Activated naive CD4-positive, alpha-beta T cell treated with anti-CD3 and anti-CD28 coated beads, Interleukin-2, amount 50 U/mL, for 24 hours (primary cell): ENCODE data around the gene STBD1.
"Not testable (repeated sequence)": the region's sequence is repeated elsewhere in the genome, so short reads cannot be mapped to it uniquely, and the experiment has no call there.

Experiments used
- H3K27ac Mint-ChIP-seq: one replicate; pipeline ENCODE4 v1.8.0; 2021; ENCODE audit warnings: mild to moderate bottlenecking, mixed read lengths
- H3K27me3 Mint-ChIP-seq: one replicate; pipeline ENCODE4 v1.8.0; 2021; ENCODE audit warnings: mixed read lengths
- H3K36me3 Mint-ChIP-seq: one replicate; pipeline ENCODE4 v1.8.0; 2021; ENCODE audit warnings: mixed read lengths
- H3K4me1 Mint-ChIP-seq: one replicate; pipeline ENCODE4 v1.8.0; 2021; ENCODE audit warnings: mixed read lengths
- H3K4me3 Mint-ChIP-seq: one replicate; pipeline ENCODE4 v1.8.0; 2021; ENCODE audit warnings: mild to moderate bottlenecking, mixed read lengths
- H3K9me3 Mint-ChIP-seq: one replicate; pipeline ENCODE4 v1.8.0; 2021; ENCODE audit warnings: mixed read lengths

The STBD1 gene

DNA sequence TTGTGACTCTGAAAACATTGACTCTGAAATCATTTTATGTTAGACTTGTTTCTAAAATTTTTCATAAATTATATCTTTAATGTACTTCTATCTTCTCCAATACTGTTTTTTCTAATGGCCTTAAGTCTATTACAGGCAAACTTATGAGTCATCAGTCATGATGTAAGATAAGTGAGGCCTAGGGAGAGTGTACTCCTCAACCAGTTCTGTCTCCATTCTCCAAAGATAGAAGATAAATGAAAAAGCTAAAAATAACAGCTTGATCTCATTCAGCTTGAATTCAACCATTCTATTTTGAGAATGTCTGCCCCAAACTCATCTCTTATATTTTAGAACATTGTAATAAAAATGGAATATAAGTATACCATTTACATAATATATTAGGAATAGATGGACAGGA is 34.5 kb downstream of the STBD1 start:
- H3K36me3 Mint-ChIP-seq = no peaks in the 10 kb centered on the region
- no peaks in the 10 kb centered on the region for H3K4me1 Mint-ChIP-seq
- H3K27me3 Mint-ChIP-seq = peaks cover 2% of the 10 kb centered on the region
- peaks cover 5% of the 10 kb centered on the region for H3K9me3 Mint-ChIP-seq
- H3K27ac Mint-ChIP-seq = no peak overlapping the region
- H3K4me3 Mint-ChIP-seq = no peak overlapping the region

DNA sequence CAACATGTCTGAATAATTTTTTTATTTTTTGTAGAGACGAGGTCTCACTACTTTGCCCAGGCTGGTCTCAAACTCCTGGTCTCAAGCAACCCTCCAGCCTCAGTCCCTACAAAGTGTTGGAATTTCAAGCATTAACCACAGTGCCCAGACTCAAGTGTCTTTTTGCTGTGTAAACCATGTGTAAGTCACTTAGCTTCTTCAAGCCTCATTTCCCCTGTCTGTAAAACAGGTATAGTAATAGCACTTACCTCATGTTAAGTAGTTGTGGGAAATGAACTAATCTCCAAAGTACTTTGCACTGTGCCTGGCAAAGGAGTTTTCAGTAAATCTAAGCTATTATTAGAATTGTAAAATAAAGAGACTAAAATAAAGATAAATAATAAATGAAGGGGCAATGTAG is 35.7 kb downstream of the STBD1 start:
- Mint-ChIP-seq H3K27ac (no peak overlapping the region), H3K4me1 (no peaks in the 10 kb centered on the region), H3K36me3 (no peaks in the 10 kb centered on the region), H3K27me3 (peaks cover 2% of the 10 kb centered on the region), H3K9me3 (peaks cover 5% of the 10 kb centered on the region), H3K4me3 (no peak overlapping the region)

DNA sequence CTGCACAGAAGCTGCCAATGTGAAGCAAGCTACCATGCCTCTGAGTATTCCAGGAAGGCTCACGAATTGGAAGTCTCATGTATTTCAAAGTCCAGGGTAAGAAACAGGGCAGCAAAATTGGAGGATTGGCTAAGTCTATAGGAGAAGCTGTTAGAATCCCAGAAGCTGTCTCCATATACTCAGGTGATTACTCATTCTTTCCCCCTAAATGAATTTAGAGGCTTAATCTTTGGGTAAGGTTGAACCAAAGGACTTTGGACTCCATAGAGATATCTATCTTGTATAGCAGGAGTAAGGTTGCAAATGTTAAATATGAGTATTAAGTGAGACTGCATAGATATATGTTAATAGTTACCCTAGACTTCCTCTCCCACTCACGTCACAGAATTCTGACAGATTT is 36.3 kb downstream of the STBD1 start:
- Mint-ChIP-seq H3K27ac (no peak overlapping the region), H3K4me3 (no peak overlapping the region), H3K27me3 (peaks cover 2% of the 10 kb centered on the region), H3K4me1 (no peaks in the 10 kb centered on the region), H3K36me3 (peaks cover 2% of the 10 kb centered on the region), H3K9me3 (peaks cover 5% of the 10 kb centered on the region)

DNA sequence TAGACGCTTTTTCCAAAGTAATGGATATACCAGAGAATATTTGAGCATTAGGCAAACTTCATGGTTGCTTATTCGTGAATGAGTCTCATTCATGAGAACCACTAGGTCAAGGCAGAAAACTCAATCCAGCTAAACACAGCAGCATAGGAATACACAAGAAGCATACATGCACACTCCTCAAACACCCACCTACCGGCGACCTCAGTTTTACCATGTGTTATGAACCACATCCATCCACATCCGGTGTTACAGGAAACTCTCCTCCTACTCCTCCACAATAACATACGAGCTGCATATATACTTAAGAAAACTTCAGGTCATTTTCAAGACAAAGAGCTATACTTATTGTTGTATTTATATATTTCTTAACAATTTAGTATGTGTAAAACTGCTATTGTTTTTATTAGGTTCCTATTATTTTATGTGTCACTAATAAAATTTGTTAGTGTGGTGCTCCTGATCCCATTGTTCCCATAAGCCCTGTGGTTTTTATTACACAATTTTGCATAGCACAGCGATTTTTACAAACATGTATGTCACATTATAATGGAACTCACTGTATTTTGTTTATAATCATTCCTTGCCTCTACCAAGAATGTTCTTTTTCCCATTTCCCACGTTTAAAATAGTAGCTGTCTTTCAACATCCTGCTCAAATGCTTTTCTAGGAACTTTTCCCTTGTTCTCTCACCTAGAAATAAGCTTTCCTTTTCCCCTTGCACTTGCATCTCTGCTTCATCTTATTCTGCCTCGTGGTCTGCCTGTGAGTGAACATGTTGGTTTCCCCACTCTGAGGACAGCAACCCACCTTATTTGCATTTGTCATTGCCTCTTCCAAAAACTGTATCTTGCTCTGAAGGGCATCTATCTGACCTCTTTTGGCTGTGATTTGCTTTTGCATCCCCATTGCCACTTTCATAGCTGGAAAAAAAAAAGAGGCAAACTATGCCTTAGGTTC is 48.3 kb downstream of the STBD1 start:
- peaks cover 13% of the 10 kb centered on the region for H3K4me1 Mint-ChIP-seq
- peaks cover 2% of the 10 kb centered on the region for H3K36me3 Mint-ChIP-seq
- H3K27ac Mint-ChIP-seq = peak overlapping the region; percentile 20
- peak overlapping the region; percentile 15 for H3K4me3 Mint-ChIP-seq
- no peaks in the 10 kb centered on the region for H3K27me3 Mint-ChIP-seq
- peaks cover 11% of the 10 kb centered on the region for H3K9me3 Mint-ChIP-seq

DNA sequence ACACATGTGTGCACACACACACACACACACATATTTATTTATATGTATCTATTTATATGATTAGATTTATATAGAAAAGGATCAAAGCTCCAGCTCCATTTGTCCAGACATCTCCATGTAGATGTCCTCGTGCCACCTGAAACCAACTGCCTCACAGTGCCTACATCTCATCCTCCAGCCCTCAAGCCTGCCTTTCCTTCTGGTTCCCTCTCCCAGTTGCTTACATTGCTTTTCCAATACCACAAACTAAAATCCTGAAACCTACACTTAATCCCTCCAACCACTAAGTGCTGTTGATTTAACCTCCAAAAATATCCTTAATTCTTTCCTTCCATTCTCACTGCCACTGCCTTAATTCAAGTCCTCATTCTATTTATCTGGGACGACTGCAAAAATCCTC is 51.4 kb downstream of the STBD1 start:
- Mint-ChIP-seq H3K36me3 (peaks cover 2% of the 10 kb centered on the region), H3K4me1 (peaks cover 13% of the 10 kb centered on the region), H3K9me3 (peaks cover 11% of the 10 kb centered on the region), H3K27me3 (peaks cover 3% of the 10 kb centered on the region), H3K4me3 (no peak overlapping the region), H3K27ac (no peak overlapping the region)

DNA sequence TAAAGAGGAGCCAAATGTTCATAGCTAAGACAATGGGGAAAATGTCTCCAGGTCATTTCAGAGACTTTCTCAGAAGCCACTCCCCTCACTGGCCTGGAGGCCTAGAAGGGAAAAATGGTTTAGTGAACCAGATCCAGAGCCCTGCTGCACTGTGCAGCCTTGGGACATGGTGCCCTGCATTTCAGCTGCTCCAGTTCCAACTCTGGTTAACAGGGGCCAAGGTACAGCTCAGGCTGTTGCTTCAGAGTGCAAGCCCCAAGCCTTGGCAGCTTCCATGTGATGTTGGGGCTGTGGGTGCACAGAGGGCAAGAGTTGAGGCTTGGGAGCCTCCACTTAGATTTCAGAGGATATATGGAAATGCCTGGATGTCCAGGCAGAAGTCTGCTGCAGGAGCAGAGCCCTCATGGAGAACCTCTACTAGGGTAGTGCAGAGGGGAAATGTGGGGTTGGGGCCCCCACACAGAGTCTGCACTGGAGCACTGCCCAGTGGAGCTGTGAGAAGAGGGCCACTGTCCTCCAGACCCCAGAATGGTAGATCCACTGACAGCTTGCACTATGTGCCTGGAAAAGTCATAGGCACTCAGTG is 53.4 kb downstream of the STBD1 start:
- not testable (repeated sequence) for H3K4me3 Mint-ChIP-seq, H3K27ac Mint-ChIP-seq, H3K36me3 Mint-ChIP-seq, H3K4me1 Mint-ChIP-seq, H3K27me3 Mint-ChIP-seq
- H3K9me3 Mint-ChIP-seq = peaks cover 11% of the 10 kb centered on the region
